Measurements from ENCODE around the gene DLGAP1. TPM values are rescaled to one million over a fixed set of nuclear protein-coding genes. Genes with fewer than 3 reads are reported as not detected.

DLGAP1 gene
- total and polyA plus RNA-seq, 2 of the 4 experiments (the other 2 are of a cell fraction): under 0.01 to 0.09 TPM

DNA sequence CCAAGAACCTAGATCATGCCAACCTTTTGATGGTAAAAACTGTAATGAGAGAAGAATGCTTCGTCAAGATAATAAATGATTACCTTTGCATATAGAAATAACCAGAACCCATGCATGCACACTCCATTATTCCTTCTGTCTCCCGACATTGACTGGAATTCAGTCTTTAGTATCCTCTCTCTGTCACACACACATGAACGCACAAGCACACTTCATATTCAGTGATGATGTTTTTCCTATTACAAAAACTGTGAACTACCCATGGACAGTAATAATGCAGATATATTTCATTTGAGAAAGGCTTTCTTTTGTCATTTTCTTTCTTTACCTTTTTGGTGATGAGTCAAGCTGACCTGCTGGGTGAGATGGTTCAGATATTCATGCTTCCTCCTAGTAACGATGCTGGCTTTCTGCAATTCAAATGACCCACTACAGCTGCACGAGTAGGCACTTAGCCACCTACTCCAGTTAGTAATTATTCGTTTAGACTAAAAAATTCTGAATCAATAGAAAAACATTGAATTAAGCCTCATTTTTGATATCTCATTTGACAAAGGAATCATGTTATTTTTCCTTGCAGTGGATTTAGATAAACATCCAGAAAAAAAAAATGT, 623.0 kb downstream of the DLGAP1 start:
- H3K36me3 ChIP-seq (ENCODE audit: control insufficient read depth, insufficient read depth, low read length): no peaks in the 10 kb centered on the region
- H2BK20ac ChIP-seq (ENCODE audit: low read depth, low read length): no peak overlapping the region
- no peak overlapping the region for H2AFZ ChIP-seq (replicated peaks; ENCODE audit: low read length, poor library complexity)
- no peak overlapping the region for H4K91ac ChIP-seq (ENCODE audit: insufficient read depth, low read depth, low read length)
- H4K5ac ChIP-seq (ENCODE audit: low read depth, low read length): no peak overlapping the region
- ChIA-PET POLR2A (ENCODE audit: unreplicated experiment) (interaction anchor here (0.6 kb wide), 1 partner anchor 35 kb away, joined by 4 read pairs; no protein-coding TSS in a partner anchor), CTCF (no interaction called here)
- no peaks in the 10 kb centered on the region for H3K79me1 ChIP-seq (ENCODE audit: low read depth in 1 of 2, low read length in 2 of 2)
- no TSS peak for BruUV-seq (replicated peaks)
- H3K4me3 ChIP-seq (ENCODE audit: insufficient read depth, low read depth, low read length): no peak overlapping the region
- no peaks in the 10 kb centered on the region; the same call in 1 of the 2 replicates for H3K27me3 ChIP-seq (ENCODE audit: control insufficient read depth, insufficient read depth, low read length)
- in situ Hi-C loops (cut with MboI; ENCODE audit: low sequenced_read_pairs): no loop called here
- H2BK5ac ChIP-seq (ENCODE audit: low read depth, low read length, poor library complexity, severe bottlenecking): no peak overlapping the region
- no peak overlapping the region for H2AK9ac ChIP-seq (replicated peaks; ENCODE audit: low read depth, low read length, poor library complexity)
- dilution Hi-C loops (cut with HindIII; ENCODE audit: low sequenced_read_pairs, unreplicated experiment): no loop called here
- no peak overlapping the region for H3K23ac ChIP-seq (ENCODE audit: low read depth, low read length)
- no peak overlapping the region for H3K18ac ChIP-seq (ENCODE audit: low read depth, low read length)
- no peak overlapping the region for H2AK5ac ChIP-seq (ENCODE audit: low read depth, low read length)
- no peak overlapping the region for H4K8ac ChIP-seq (ENCODE audit: low read depth in 2 of 2, low read length in 2 of 2)
- no peak overlapping the region for H2BK15ac ChIP-seq (ENCODE audit: low read depth, low read length)
- H3K56ac ChIP-seq (ENCODE audit: extremely low read depth, insufficient read depth, low read length): no peak overlapping the region
- H2BK120ac ChIP-seq (ENCODE audit: low read depth, low read length): no peak overlapping the region
- H3K4me1 ChIP-seq (ENCODE audit: control insufficient read depth, insufficient read depth, low read length): peaks cover 4% of the 10 kb centered on the region
- TF ChIP-seq POLR2A (IDR thresholded peaks at IDR 0.05; ENCODE audit: low read depth, low read length): no peak
- TF ChIP-seq SMC3 (IDR thresholded peaks at IDR 0.05; ENCODE audit: low read depth, low read length): no peak
- TF ChIP-seq, protein P1, sequence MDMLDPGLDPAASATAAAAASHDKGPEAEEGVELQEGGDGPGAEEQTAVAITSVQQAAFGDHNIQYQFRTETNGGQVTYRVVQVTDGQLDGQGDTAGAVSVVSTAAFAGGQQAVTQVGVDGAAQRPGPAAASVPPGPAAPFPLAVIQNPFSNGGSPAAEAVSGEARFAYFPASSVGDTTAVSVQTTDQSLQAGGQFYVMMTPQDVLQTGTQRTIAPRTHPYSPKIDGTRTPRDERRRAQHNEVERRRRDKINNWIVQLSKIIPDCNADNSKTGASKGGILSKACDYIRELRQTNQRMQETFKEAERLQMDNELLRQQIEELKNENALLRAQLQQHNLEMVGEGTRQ (IDR thresholded peaks at IDR 0.05; ENCODE audit: low read depth, low read length): no peak
- TF ChIP-seq FOS (IDR thresholded peaks at IDR 0.05; ENCODE audit: low read depth, low read length): no peak
- no peak for TF ChIP-seq NFE2L2 (IDR thresholded peaks at IDR 0.05; ENCODE audit: low read depth, low read length)
- no peak for TF ChIP-seq MAFK (IDR thresholded peaks at IDR 0.05; ENCODE audit: low read depth, low read length)
- no peak for TF ChIP-seq MXI1 (IDR thresholded peaks at IDR 0.05; ENCODE audit: borderline replicate concordance, low read depth, low read length)
- TF ChIP-seq, protein P2, sequence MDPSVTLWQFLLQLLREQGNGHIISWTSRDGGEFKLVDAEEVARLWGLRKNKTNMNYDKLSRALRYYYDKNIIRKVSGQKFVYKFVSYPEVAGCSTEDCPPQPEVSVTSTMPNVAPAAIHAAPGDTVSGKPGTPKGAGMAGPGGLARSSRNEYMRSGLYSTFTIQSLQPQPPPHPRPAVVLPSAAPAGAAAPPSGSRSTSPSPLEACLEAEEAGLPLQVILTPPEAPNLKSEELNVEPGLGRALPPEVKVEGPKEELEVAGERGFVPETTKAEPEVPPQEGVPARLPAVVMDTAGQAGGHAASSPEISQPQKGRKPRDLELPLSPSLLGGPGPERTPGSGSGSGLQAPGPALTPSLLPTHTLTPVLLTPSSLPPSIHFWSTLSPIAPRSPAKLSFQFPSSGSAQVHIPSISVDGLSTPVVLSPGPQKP (IDR thresholded peaks at IDR 0.05; ENCODE audit: borderline replicate concordance, low read depth, low read length): no peak
- no peak for TF ChIP-seq CEBPB (IDR thresholded peaks at IDR 0.05; ENCODE audit: low read depth, low read length)
- TF ChIP-seq, protein P3, sequence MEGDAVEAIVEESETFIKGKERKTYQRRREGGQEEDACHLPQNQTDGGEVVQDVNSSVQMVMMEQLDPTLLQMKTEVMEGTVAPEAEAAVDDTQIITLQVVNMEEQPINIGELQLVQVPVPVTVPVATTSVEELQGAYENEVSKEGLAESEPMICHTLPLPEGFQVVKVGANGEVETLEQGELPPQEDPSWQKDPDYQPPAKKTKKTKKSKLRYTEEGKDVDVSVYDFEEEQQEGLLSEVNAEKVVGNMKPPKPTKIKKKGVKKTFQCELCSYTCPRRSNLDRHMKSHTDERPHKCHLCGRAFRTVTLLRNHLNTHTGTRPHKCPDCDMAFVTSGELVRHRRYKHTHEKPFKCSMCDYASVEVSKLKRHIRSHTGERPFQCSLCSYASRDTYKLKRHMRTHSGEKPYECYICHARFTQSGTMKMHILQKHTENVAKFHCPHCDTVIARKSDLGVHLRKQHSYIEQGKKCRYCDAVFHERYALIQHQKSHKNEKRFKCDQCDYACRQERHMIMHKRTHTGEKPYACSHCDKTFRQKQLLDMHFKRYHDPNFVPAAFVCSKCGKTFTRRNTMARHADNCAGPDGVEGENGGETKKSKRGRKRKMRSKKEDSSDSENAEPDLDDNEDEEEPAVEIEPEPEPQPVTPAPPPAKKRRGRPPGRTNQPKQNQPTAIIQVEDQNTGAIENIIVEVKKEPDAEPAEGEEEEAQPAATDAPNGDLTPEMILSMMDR (conservative IDR thresholded peaks at IDR 0.05; ENCODE audit: low read depth, low read length): no peak
- no peak for TF ChIP-seq BHLHE40 (IDR thresholded peaks at IDR 0.05; ENCODE audit: low read depth, low read length)
- no peak for TF ChIP-seq RFX5 (IDR thresholded peaks at IDR 0.05; ENCODE audit: low read depth, low read length)
- no peak for TF ChIP-seq RAD21 (IDR thresholded peaks at IDR 0.05; ENCODE audit: low read length)
- TF ChIP-seq CHD1 (IDR thresholded peaks at IDR 0.05; ENCODE audit: low read depth, low read length): no peak
- no peak for DNase-seq
- no peak overlapping the region for H3K27ac ChIP-seq (ENCODE audit: insufficient read depth, low read length)
- no peak overlapping the region for H3K4me2 ChIP-seq (ENCODE audit: low read depth, low read length)
- no peak for ATAC-seq (ENCODE audit: low read depth)
- H3K14ac ChIP-seq (replicated peaks; ENCODE audit: low read depth, low read length): no peak overlapping the region
- H3K4ac ChIP-seq (ENCODE audit: low read depth, low read length): no peak overlapping the region
- no peaks in the 10 kb centered on the region for H4K20me1 ChIP-seq (ENCODE audit: insufficient read depth, low read length)
- H3K9me3 ChIP-seq (ENCODE audit: control insufficient read depth, insufficient read depth, low read length): no peaks in the 10 kb centered on the region
- WGBS, 2 experiments (ENCODE audit: extremely low coverage in 2 of 2, insufficient read length in 1 of 2): 100% methylated on average over 1 of the region's 6 CpGs; no CpG with 5 or more reads in 1 of the 2 experiments
- intact Hi-C loops (cut with micrococcal nuclease): no loop called here
- no peaks in the 10 kb centered on the region; the same call in 1 of the 2 replicates for H3K9me1 ChIP-seq (ENCODE audit: insufficient read depth, low read length)
- H3K9ac ChIP-seq (ENCODE audit: low read depth, low read length): no peak overlapping the region
